KMS-11 (cell line): Measurements from ENCODE around the gene SH3GLB2.

Experiments used
- H2AFZ ChIP-seq: fragments of 200-600 bp; sonication (generic); 2 replicates; pipeline ENCODE4 v1.6.1; 2016; ENCODE audit warnings: antibody characterized with exemption, mixed run types, low read depth
- H3K27ac ChIP-seq: fragments of 200-600 bp; sonication (generic); 2 replicates; pipeline ENCODE4 v1.6.1; 2016; ENCODE audit warnings: mild to moderate bottlenecking, mixed run types
- H3K27me3 ChIP-seq: fragments of 200-600 bp; sonication (generic); 2 replicates; pipeline ENCODE4 v1.6.1; 2017; ENCODE audit warnings: mild to moderate bottlenecking, low read depth, mixed run types, moderate library complexity; ENCODE audit not compliant: insufficient read depth
- H3K36me3 ChIP-seq: fragments of 200-600 bp; sonication (generic); 2 replicates; pipeline ENCODE4 v1.6.1; 2017; ENCODE audit warnings: mild to moderate bottlenecking, mixed run types; ENCODE audit not compliant: insufficient read depth
- H3K4me1 ChIP-seq: fragments of 200-600 bp; sonication (generic); 2 replicates; pipeline ENCODE4 v1.6.1; 2016; ENCODE audit warnings: mild to moderate bottlenecking, low read depth, mixed run types; ENCODE audit not compliant: poor library complexity, severe bottlenecking
- H3K4me2 ChIP-seq: fragments of 200-600 bp; sonication (generic); 2 replicates; pipeline ENCODE4 v1.7.0; 2016; ENCODE audit warnings: mild to moderate bottlenecking, mixed run types
- H3K4me3 ChIP-seq: fragments of 200-600 bp; sonication (generic); IDR thresholded peaks from 2 replicates; pipeline ENCODE4 v1.6.1; 2017; ENCODE audit warnings: low read depth, low read length, mixed read lengths; ENCODE audit not compliant: insufficient read depth
- H3K79me2 ChIP-seq: fragments of 200-600 bp; sonication (generic); 2 replicates; pipeline ENCODE4 v1.6.1; 2016; ENCODE audit warnings: low read depth, mixed run types; ENCODE audit not compliant: insufficient read depth
- H3K9ac ChIP-seq: fragments of 200-600 bp; sonication (generic); 2 replicates; pipeline ENCODE4 v1.6.1; 2016; ENCODE audit warnings: mild to moderate bottlenecking, mixed run types
- H4K20me1 ChIP-seq: fragments of 200-600 bp; sonication (generic); 2 replicates; pipeline ENCODE4 v1.6.1; 2016; ENCODE audit warnings: mild to moderate bottlenecking, mixed run types; ENCODE audit not compliant: insufficient read depth
- TF ChIP-seq, protein P1 (sequence below): fragments of 200-600 bp; sonication (generic); conservative IDR thresholded peaks from 2 replicates; pipeline ENCODE4 v1.6.1; 2017; ENCODE audit warnings: low read depth, mild to moderate bottlenecking, antibody characterized with exemption, low read length, moderate library complexity, mixed read lengths

Gene SH3GLB2

DNA sequence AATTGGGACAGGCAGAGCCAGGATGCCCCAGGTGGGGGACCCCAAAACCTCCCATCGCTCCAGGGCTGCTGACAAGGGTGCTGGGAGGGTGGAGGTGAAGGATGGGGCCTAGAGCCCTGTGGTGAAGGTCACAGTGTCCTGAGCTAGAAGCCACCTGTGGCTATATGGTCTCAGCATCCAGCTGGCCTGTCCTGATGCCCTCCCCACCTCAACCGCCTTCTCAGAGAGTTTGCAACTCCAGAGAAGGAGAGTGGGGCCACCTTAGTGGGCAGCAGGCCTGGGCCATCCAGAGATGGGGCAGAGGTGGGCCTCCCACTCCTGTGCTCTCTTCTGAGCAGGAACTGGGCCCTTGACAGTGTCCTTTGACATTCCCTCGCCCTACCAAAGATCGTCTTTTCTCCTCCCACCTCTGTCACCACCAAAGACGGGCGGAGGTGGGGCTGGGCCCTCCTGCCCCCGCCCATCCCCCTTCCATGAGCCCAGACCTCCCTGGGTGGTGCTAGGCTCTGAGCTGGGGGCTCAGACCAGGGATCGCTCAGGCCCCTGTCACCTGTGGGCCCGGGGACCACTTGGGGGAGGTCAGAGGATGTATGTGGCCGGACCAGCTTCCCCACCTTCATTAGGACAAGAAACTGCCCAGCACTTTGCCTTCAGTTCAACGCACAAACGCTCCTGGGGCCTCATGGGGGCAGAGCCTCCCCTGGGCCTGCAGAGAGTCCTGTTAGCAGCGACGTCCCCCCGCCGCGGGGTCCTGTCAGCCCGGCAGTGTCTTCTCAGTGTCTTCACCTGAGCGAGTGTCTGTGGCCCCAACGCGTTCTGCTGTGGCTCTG lies 42.8 kb upstream of the SH3GLB2 start:
- Histone ChIP-seq H3K79me2 (no peaks in the 10 kb centered on the region), H3K9ac (no peak overlapping the region), H3K36me3 (no peaks in the 10 kb centered on the region), H3K4me3 (no peak overlapping the region), H2AFZ (no peak overlapping the region), H3K4me1 (no peaks in the 10 kb centered on the region), H3K27ac (no peak overlapping the region), H3K4me2 (no peak overlapping the region), H3K27me3 (no peaks in the 10 kb centered on the region), H4K20me1 (no peaks in the 10 kb centered on the region)
- TF ChIP-seq, protein P1, sequence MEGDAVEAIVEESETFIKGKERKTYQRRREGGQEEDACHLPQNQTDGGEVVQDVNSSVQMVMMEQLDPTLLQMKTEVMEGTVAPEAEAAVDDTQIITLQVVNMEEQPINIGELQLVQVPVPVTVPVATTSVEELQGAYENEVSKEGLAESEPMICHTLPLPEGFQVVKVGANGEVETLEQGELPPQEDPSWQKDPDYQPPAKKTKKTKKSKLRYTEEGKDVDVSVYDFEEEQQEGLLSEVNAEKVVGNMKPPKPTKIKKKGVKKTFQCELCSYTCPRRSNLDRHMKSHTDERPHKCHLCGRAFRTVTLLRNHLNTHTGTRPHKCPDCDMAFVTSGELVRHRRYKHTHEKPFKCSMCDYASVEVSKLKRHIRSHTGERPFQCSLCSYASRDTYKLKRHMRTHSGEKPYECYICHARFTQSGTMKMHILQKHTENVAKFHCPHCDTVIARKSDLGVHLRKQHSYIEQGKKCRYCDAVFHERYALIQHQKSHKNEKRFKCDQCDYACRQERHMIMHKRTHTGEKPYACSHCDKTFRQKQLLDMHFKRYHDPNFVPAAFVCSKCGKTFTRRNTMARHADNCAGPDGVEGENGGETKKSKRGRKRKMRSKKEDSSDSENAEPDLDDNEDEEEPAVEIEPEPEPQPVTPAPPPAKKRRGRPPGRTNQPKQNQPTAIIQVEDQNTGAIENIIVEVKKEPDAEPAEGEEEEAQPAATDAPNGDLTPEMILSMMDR: no peak

DNA sequence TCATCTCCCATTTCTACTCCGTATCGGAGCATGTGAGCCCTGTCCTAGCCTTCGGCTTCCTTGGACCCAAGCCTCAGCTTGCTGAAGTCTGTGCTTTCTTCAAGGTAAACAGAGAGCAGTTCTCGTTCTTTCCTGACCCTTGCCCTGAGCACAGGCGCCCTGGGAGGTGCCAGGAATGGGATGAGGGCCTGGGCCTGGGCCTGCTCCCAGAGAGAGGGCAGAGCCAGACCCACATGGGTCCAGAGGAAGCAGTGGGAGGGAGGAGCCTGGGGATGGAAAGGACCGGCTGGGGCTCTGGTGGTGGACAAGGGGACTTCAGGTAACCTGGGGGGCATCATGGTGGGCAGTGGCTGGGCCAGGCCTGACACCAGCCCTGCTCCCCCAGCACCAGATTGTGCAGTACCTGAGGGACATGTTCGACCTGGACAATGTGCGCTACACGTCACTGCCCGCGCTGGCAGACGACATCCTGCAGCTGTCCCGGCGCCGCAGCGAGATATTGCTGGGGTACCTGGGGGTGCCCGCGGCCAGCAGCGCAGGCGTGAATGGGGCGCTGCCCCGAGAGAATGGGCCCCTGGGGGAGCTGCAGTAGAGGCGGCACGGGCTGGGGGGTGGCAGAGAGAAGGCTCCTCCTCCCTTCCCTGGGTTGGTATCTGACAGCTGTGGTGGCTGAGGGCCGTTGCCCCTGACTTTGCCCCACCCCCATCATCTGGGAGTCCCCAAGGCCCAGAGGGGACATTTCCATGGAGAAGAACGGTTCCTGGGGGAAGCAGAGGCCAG lies 41.9 kb upstream of the SH3GLB2 start:
- Histone ChIP-seq H3K4me3 (no peak overlapping the region), H3K4me2 (no peak overlapping the region), H3K9ac (no peak overlapping the region), H3K36me3 (no peaks in the 10 kb centered on the region), H2AFZ (no peak overlapping the region), H4K20me1 (no peaks in the 10 kb centered on the region), H3K27me3 (no peaks in the 10 kb centered on the region), H3K27ac (no peak overlapping the region), H3K4me1 (no peaks in the 10 kb centered on the region), H3K79me2 (no peaks in the 10 kb centered on the region)
- TF ChIP-seq, protein P1: no peak

DNA sequence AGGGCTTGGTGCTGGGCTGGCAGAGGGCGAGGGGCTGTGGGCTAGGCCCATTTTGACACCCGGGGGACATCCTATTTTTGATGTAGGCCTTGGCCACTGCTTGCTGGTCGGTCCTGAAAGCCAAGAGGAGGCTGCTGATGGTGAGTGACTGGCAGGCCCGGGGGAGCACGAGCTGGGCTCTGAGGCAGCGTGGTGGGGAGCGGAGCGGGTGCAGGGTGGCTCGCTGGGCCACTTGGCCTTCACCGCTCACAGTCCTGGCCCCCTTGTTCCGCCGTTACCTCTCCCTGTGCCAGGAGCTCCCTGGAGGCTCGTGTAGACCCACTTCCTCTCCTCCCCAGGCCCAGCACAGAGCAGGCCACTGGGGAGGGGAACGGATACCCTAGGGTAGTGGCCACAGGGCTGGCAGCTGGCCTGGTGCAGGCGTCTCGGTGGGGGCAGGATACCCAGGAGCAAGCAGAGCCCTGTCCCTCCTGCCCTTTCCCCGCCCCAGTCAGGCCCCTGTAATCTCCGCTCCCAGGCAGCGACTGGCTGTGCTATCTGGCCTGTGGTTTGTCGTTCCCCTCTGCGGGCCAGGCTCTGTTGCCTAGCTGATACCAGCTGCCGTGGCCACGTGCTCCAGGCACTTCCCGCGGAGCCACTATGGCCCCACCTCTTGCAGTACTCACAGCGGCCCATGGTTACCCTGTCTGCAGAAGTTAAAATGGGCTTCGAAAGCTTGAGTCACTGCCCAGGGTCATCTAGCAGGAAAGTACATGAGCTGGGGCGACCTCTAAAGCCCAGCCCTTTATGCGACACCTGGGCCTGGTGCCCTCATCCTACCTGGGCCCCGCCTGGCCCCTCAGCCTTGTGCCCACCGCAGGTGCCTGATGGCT lies 41.1 kb upstream of the SH3GLB2 start:
- Histone ChIP-seq H3K4me2 (no peak overlapping the region), H3K4me3 (no peak overlapping the region), H3K36me3 (no peaks in the 10 kb centered on the region), H3K4me1 (no peaks in the 10 kb centered on the region), H3K9ac (no peak overlapping the region), H4K20me1 (no peaks in the 10 kb centered on the region), H3K27ac (no peak overlapping the region), H3K79me2 (no peaks in the 10 kb centered on the region), H2AFZ (no peak overlapping the region), H3K27me3 (no peaks in the 10 kb centered on the region)
- TF ChIP-seq, protein P1: no peak

DNA sequence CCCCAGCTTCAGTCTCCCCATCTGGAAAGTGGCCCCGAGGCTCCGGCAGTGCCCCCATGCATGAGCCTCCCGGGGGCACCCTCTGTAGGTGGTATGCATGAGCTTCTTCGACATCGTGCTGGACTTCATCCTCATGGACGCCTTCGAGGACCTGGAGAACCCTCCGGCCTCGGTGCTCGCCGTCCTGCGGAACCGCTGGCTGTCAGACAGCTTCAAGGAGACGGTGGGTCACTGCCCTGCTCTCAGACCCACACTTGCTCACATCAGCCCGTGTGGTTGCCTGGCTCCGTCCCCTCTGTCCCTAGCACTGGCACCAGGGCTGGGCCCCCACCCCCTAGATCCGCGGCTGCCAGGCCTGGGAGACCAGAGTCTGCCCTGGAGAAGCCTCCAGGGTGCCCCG lies 40.0 kb upstream of the SH3GLB2 start:
- no peak overlapping the region for H2AFZ ChIP-seq
- no peak overlapping the region for H3K4me3 ChIP-seq
- H3K27me3 ChIP-seq: no peaks in the 10 kb centered on the region
- no peak overlapping the region for H3K9ac ChIP-seq
- H3K4me1 ChIP-seq: no peaks in the 10 kb centered on the region
- TF ChIP-seq, protein P1: no peak
- no peak overlapping the region for H3K27ac ChIP-seq
- H3K4me2 ChIP-seq: no peak overlapping the region
- H4K20me1 ChIP-seq: no peaks in the 10 kb centered on the region
- no peaks in the 10 kb centered on the region for H3K79me2 ChIP-seq
- H3K36me3 ChIP-seq: no peaks in the 10 kb centered on the region
